Erythroblast (primary cell): ENCODE results near the gene APOA4.
A peak's percentile ranks its signal among the peaks of the same experiment; 100 is the strongest.

Source experiments
- DNase-seq, 2 experiments: peaks; one replicate each; lab custom pipeline; 2025; lab: John Stamatoyannopoulos, UW
- GATA1 ChIP-seq: IDR thresholded peaks from 2 replicates; pipeline ENCODE4 v1.6.1; 2011; ENCODE audit warnings: low read depth, mild to moderate bottlenecking, control low read depth, low read length, moderate library complexity
- POLR2A ChIP-seq: IDR thresholded peaks from 2 replicates; pipeline ENCODE4 v1.6.1; 2011; ENCODE audit warnings: mild to moderate bottlenecking, low read length

APOA4 gene

GRCh38 chr11:116857936-116858335 is 34.8 kb upstream of the APOA4 start:
- TF ChIP-seq GATA1 (no peak), POLR2A (no peak)
- DNase-seq: peak; percentile 7 to 48

GRCh38 chr11:116857316-116857715 is 34.2 kb upstream of the APOA4 start:
- TF ChIP-seq POLR2A (no peak), GATA1 (no peak)
- DNase-seq: no peak

GRCh38 chr11:116856423-116856822 is 33.3 kb upstream of the APOA4 start:
- TF ChIP-seq POLR2A: no peak
- no peak for TF ChIP-seq GATA1
- no peak for DNase-seq

- DNase-seq: no peak
- TF ChIP-seq GATA1: no peak
- no peak for TF ChIP-seq POLR2A
Observed at GRCh38 chr11:116855413-116855812, 32.3 kb upstream of the APOA4 start.

- no peak for DNase-seq
- TF ChIP-seq GATA1 (no peak), POLR2A (no peak)
Observed at GRCh38 chr11:116853461-116854073, 30.5 kb upstream of the APOA4 start.

- DNase-seq: peak; percentile 13 to 14
- no peak for TF ChIP-seq POLR2A
- TF ChIP-seq GATA1: no peak
Observed at GRCh38 chr11:116852261-116853031, 29.3 kb upstream of the APOA4 start.

- TF ChIP-seq GATA1: no peak
- TF ChIP-seq POLR2A: no peak
- DNase-seq: no peak
Observed at GRCh38 chr11:116851626-116852025, 28.5 kb upstream of the APOA4 start.

- TF ChIP-seq GATA1 (no peak), POLR2A (no peak)
Observed at GRCh38 chr11:116849486-116849885, 26.4 kb upstream of the APOA4 start.

GRCh38 chr11:116849060-116849459 is 26.0 kb upstream of the APOA4 start:
- DNase-seq: no peak
- TF ChIP-seq POLR2A: no peak
- no peak for TF ChIP-seq GATA1

More at GRCh38 chr11:116849486-116849885, 26.4 kb upstream of the APOA4 start:
- DNase-seq: no peak

DNA sequence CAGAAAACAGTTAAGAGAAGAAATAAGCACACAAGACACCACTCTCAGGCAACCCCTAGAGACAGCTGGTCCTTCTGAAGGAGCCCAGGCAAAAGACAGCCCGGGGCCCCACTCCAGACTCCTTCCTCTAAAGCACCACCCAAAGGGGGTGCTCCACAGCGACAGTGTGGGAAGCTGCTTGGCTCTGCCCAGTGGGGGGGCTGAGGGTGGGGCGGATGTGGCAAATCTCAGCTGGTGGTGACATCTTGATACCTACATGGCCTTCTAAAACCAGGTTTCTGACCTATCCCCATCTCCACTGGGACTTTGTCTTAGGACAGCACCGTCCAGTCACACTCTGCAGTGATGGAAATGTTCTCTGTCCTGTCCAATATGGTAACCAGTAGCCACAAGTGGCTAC is 24.5 kb upstream of the APOA4 start:
- DNase-seq: no peak
- TF ChIP-seq GATA1 (no peak), POLR2A (no peak)

DNA sequence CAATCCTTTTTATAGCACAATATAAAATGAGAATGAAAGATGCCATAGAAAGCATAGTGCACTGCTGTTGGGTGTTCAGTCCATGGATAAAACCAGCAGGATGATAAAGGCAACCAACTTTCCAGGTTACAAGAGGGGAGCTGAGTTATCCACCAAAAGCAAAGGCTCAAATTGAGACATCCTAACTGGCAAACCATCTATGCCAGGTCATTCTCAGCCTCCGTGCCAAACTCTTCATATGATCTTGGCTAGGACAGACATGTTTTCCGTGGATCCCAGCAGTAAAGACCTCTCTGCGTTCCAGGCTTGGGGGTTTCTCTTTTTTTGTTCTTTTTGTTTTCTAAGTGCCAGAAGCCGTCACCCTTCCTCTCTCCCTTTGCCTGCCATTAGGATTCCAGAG is 21.6 kb upstream of the APOA4 start:
- no peak for DNase-seq

GRCh38 chr11:116843661-116844060 is 20.6 kb upstream of the APOA4 start:
- DNase-seq: no peak
- no peak for TF ChIP-seq GATA1
- no peak for TF ChIP-seq POLR2A

More for the DNA sequence above, 21.6 kb upstream of the APOA4 start:
- TF ChIP-seq GATA1 (no peak), POLR2A (no peak)

DNA sequence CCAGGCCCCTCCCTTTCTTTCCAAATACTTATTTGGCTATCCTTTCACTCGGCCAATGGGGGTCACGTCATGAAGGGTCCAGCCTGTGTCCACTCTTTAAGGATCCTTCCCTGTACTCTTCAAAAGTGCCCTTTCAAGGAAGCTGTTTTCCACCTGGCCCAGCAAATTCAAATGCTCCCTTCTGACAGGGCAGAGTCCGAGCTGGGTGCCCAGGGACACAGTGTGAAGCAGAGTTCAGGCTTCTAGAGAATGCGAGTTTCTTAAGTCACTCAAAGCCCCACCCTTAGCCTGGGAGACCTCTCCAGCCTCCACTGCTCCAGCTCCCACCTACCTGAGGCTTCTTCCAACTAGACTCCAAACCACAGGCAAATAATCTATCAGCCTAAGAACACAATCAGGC is 19.8 kb upstream of the APOA4 start:
- TF ChIP-seq POLR2A: no peak
- TF ChIP-seq GATA1: no peak
- no peak for DNase-seq

DNA sequence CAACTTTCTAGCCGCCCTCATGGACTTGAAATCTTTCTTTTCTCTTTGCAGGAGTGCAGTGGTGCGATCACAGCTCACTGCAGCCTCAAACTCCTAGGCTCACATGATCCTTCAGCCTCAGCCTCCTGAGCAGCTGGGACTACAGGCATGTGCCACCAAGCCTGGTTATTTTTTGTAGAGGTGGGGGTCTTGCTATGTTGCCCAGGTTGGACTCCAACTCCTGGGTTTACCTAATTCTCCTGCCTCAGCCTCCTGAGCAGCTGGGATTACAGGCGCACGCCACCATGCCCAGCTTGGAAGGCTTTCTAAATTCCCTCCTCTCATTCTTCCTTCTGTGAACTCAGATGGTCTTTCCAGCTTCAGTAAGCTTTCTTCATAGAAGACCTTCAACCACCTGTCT is 19.0 kb upstream of the APOA4 start:
- no peak for TF ChIP-seq GATA1
- TF ChIP-seq POLR2A: no peak
- no peak for DNase-seq
